Parietal lobe (tissue), 1 donor: Measurements from ENCODE around the gene TSPAN31. TPM values are rescaled to one million over a fixed set of nuclear protein-coding genes. Genes with fewer than 3 reads are reported as not detected.

Experiments
- total RNA-seq: library from RNA; depleted of rRNA; stranded (reverse); fragments of >200 nt; gene quantifications from one replicate; pipeline ENCODE4 v1.2.3, GENCODE V29; 2014

TSPAN31 gene
- 25.7 TPM for total RNA-seq

DNA sequence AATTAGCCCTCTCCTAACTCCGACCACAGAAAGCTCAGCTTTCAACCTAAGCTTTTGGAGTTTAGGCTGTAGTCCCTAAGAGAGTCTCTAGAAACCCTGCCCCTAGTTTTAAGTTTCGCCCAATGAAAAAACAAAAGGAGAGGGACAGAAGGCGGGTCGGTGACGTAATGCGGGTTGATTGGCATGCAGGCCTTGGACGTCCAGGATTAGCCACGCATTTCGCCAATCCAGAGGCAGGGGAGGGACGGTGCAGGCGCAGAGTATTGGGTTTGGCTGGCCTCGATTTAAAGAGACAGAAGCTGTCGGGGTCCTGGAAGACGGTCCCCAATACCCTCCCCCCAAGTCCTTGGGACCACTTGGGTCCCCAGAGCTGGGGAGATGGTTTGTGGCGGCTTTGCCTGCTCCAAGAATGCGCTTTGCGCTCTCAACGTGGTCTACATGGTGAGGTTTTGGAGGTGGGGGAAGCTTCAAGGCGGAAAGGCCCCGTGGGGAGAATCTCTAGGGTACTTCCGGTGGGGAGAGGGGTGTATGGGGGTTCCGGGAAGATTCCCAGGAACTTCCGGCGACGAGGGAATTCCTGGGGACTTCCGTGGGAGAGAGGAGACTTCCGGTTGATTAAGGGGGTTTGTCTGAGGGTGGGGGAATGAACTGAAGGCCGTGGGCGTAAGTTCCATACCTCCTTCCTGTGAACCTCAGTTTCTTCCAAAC, at the start of gene TSPAN31:
Gene TSPAN31, plus strand, starts transcription at position 263 of the 708 bp plus-strand sequence. Its CDS starts 116 bp downstream, at position 379.

DNA sequence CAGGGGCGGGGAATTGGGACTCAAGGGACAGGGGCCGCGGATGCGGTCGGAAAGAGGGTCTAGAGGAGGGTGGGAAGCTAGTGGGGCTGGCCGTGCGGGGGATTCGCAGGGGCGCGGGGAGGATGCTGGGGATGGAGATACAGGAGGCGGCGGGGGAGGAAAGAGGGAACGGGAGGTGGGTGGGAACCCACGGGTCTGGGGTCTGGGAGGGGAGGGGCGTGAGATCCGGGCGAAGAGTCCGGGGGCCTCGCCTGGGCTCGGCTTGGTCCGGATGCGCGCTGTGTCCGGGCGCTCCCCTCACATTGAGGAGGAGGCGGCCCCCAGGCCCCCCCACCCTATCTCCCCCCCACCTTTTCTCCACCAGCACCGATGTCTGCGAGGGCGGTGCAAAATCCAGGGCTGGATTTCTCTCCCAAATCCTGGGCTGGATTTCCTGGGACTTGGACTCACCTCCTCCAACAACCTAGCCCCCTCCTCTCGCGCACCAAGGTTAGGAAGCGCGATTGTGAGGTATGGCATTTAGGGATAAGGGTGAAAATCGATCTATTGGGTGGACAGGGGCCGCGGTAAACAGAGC, 6.1 kb upstream of the TSPAN31 start, which contains the start of gene AGAP2:
Gene AGAP2, minus strand, starts transcription at position 82 of the 577 bp plus-strand sequence. CDS start 496 bp downstream, outside the sequence.

DNA sequence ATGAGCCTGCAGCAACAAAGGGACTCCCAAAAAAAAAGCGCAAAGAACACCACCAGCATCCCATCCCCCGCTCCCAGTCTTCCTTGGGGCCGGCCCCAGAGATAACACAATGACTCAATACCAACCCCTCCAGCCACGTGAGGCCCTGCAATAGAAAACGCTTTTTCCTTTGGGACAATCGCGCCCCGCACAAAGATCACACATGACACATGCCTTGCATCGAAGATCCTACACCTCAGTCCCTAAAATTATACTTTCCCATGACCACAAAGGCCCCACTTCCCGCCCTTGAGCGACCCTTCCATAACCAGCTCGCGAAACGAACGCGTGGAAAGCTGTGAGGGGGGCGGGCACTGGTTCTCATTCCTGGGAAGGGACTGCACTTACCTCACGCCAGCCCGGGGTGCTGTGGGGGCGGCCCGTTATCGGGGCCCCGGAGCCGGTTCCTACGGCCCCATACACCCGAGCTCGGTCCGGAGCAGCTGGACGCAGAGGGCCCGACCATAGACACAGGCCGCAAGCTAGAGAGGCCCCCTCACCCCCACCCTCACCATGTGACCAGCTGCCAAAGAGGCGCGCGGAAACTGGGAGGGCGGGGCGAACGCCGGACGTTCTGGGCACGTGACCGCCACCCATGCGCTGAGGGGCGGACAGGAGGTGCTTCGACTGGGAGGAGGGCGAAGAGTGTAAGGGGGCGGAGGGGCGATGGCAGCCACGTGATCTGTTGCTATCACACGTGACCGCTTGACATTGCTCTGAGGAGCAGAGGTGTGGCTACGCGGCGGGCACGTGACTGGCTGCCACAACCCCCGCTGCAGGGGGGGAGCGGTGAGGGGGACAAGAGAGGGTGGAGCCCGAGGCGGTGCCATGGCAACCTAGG, 7.2 kb downstream of the TSPAN31 start, which contains the start of gene CDK4:
Gene CDK4, minus strand, starts transcription at position 523 of the 880 bp plus-strand sequence. CDS start 593 bp downstream, outside the sequence.

DNA sequence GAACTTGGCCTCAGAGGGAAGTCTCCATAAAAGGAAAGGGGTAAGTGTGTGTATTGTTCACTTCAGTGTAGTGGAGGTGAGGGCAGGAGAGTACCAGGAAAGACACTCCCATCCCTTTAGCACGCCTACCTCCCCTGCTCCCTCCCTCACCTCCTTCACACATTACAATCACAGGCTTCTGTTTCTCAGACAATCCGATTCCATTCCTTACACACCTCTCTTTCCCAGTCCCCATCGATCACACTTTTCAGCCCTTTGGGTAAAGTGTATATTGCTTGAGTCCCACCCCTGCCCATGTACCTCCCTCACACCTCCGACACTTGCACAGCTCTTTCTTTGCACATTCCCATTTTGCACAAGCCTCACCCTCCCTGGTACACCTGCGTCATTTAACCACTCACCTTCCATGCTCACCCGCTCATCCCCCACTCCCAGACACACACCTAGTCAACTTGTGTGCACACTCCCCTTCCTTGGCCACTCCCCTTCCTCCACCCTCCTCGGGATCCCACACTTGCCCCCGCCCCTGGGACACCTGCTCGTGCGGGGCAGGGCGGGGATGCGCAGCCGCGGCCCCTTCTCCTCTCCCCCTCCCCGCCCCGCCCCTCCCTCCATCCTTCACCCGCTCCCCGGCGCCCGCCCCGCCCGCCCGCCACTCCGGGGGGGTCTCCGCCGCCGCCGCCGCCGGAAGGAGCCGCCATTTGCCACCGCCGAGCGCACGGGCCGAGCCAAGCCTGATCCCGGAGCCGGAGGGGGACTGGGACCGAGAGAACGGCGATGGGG, 9.8 kb downstream of the TSPAN31 start, which contains the start of gene MARCHF9:
Gene MARCHF9, plus strand, starts transcription at position 693 of the 783 bp plus-strand sequence. CDS start 426 bp downstream, outside the sequence.

GRCh38 chr12:57766464-57767304, 21.8 kb downstream of the TSPAN31 start, which contains the start of gene CYP27B1:
TSS of gene CYP27B1 (minus strand) at chr12:57767078. CDS start at chr12:57767041, 37 bp downstream.

GRCh38 chr12:57771873-57772428, 27.1 kb downstream of the TSPAN31 start, which contains the start of gene METTL1:
TSS of gene METTL1 (minus strand) at chr12:57772105. CDS start at chr12:57772083, 22 bp downstream.

DNA sequence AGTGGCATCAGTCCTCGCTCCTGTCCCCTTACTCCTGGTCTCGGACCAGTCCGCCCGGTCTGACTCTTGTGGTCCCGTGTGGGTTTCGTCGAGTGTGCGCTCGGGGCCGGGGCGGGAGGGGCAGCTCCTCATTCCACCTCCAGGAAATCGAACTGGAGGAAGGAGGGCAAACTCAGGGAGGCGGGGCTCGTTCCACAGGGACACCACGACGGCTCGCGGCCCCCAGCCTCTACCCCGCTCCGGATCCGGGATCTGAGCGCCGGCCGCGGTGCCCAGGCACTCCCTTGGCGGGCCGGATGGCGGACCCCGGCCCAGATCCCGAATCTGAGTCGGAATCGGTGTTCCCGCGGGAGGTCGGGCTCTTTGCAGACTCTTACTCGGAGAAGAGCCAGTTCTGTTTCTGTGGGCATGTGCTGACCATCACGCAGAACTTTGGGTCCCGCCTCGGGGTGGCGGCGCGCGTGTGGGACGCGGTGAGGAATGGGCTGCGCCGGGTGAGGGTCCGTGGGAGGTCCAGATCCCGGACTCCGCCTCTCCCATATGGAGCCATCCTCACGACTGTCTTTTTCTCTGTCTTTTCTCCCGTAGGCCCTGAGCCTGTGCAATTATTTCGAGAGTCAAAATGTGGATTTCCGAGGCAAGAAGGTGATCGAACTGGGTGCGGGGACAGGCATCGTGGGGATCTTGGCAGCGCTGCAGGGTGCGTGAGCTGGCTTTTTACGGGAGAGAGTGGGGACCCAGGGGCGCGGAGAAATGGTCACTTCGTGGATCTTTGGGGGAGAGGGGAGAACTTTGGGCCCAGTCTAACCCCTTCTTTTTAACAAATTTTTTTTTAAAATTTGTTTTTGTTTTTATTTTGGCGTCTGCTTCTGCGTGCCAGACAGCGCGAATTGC, 27.8 kb downstream of the TSPAN31 start, which contains the start of gene EEF1AKMT3:
Gene EEF1AKMT3, plus strand, starts transcription at position 186 of the 894 bp plus-strand sequence. Its CDS starts 111 bp downstream, at position 297.

DNA sequence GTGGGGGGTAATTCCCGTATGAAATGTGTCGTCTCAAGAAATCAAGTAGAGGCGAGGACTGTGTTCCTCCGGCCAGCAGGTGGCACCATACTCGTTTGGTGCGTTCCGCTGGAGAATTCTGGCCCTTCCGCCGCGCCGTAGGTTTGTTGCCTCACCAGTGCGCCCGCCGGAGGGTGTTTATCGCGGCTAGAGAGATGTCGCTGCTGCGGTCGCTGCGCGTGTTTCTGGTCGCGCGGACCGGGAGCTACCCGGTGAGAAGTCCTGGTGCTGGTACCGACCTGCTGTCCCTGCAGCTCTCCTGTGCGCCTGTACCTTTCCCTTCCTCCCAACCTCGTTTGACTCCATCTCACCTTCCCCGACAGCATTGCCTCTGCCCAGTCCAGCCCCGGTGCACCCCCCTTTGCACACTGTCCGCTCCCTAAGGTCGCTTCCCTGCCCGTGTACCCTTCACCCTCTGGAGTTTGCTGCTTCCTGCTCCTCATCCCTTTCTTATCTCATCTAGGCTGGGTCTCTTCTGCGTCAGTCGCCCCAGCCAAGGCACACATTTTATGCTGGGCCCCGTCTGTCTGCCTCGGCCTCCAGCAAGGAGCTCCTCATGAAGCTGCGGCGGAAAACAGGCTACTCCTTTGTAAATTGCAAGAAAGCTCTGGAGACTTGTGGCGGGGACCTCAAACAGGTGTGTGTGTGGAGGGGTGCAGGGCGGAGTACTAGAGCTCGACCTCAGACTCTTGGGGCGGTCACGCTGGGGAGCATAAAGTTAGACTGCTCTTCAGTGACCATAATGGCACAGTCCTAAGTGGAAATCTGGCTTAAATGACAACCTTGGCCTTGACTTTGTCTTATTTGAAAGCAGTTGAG, 38.0 kb downstream of the TSPAN31 start, which contains the start of gene TSFM:
Gene TSFM, plus strand, starts transcription at position 180 of the 858 bp plus-strand sequence. Its CDS starts 15 bp downstream, at position 195.

Other genes starting within 250 kb of the TSPAN31 start
- 3.8 TPM for gene DDIT3, start 224.5 kb upstream of the TSPAN31 start, total RNA-seq
- gene MBD6, start 222.2 kb upstream of the TSPAN31 start, total RNA-seq = 6.3 TPM
- 153 TPM for gene DCTN2, start 197.8 kb upstream of the TSPAN31 start, total RNA-seq
- 97.0 TPM for gene KIF5A, start 195.0 kb upstream of the TSPAN31 start, total RNA-seq
- 13.8 TPM for gene PIP4K2C, start 153.8 kb upstream of the TSPAN31 start, total RNA-seq
- 81.7 TPM for gene DTX3, start 140.2 kb upstream of the TSPAN31 start, total RNA-seq
- 40.7 TPM for gene ARHGEF25, start 133.6 kb upstream of the TSPAN31 start, total RNA-seq
- gene B4GALNT1, start 111.8 kb upstream of the TSPAN31 start, total RNA-seq = 103 TPM
- gene OS9, start 50.9 kb upstream of the TSPAN31 start, total RNA-seq = 115 TPM
- 40.7 TPM for gene AGAP2, start 6.3 kb upstream of the TSPAN31 start, total RNA-seq
- gene CDK4, start 7.3 kb downstream of the TSPAN31 start, total RNA-seq = 55.4 TPM
- 18.8 TPM for gene MARCHF9, start 10.1 kb downstream of the TSPAN31 start, total RNA-seq
- 0.94 TPM for gene CYP27B1, start 22.0 kb downstream of the TSPAN31 start, total RNA-seq
- gene METTL1, start 27.1 kb downstream of the TSPAN31 start, total RNA-seq = 2.8 TPM
- 2.5 TPM for gene EEF1AKMT3, start 27.6 kb downstream of the TSPAN31 start, total RNA-seq
- gene TSFM, start 37.7 kb downstream of the TSPAN31 start, total RNA-seq = 24.1 TPM
- gene AVIL, start 73.7 kb downstream of the TSPAN31 start, total RNA-seq = 4.4 TPM
- 45.1 TPM for gene CTDSP2, start 101.7 kb downstream of the TSPAN31 start, total RNA-seq
- gene ATP23, start 196.5 kb downstream of the TSPAN31 start, total RNA-seq = 7.5 TPM